Adipocyte (in vitro differentiated cells): Measurements from ENCODE around the gene TOB2.
A peak's percentile ranks its signal among the peaks of the same experiment; 100 is the strongest.

Source experiments
- DNase-seq: peaks from one replicate; pipeline ENCODE4 v3.0.0-alpha.2; 2015; ENCODE audit warnings: low read depth
- H3K27me3 ChIP-seq: replicated peaks from 2 replicates; pipeline ENCODE4 v1.7.0; 2013; ENCODE audit warnings: mild to moderate bottlenecking, low read length, moderate library complexity; ENCODE audit not compliant: control insufficient read depth, insufficient read depth
- H3K36me3 ChIP-seq: 2 replicates; pipeline ENCODE4 v1.7.0; 2013; ENCODE audit warnings: low read length, mild to moderate bottlenecking, moderate library complexity; ENCODE audit not compliant: control insufficient read depth, insufficient read depth, severe bottlenecking
- H3K4me1 ChIP-seq: 2 replicates; pipeline ENCODE4 v1.7.0; 2013; ENCODE audit warnings: mild to moderate bottlenecking, low read length, moderate library complexity; ENCODE audit not compliant: control insufficient read depth, insufficient read depth
- H3K4me3 ChIP-seq: 2 replicates; pipeline ENCODE4 v1.7.0; 2013; ENCODE audit warnings: mild to moderate bottlenecking, low read length, moderate library complexity
- H3K9ac ChIP-seq: 2 replicates; pipeline ENCODE4 v1.7.0; 2013; ENCODE audit warnings: mild to moderate bottlenecking, low read length, moderate library complexity
- H3K9me3 ChIP-seq: 2 replicates; pipeline ENCODE4 v1.7.0; 2013; ENCODE audit warnings: mild to moderate bottlenecking, low read length, moderate library complexity; ENCODE audit not compliant: control insufficient read depth

TOB2 gene, protein sequence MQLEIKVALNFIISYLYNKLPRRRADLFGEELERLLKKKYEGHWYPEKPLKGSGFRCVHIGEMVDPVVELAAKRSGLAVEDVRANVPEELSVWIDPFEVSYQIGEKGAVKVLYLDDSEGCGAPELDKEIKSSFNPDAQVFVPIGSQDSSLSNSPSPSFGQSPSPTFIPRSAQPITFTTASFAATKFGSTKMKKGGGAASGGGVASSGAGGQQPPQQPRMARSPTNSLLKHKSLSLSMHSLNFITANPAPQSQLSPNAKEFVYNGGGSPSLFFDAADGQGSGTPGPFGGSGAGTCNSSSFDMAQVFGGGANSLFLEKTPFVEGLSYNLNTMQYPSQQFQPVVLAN

DNA sequence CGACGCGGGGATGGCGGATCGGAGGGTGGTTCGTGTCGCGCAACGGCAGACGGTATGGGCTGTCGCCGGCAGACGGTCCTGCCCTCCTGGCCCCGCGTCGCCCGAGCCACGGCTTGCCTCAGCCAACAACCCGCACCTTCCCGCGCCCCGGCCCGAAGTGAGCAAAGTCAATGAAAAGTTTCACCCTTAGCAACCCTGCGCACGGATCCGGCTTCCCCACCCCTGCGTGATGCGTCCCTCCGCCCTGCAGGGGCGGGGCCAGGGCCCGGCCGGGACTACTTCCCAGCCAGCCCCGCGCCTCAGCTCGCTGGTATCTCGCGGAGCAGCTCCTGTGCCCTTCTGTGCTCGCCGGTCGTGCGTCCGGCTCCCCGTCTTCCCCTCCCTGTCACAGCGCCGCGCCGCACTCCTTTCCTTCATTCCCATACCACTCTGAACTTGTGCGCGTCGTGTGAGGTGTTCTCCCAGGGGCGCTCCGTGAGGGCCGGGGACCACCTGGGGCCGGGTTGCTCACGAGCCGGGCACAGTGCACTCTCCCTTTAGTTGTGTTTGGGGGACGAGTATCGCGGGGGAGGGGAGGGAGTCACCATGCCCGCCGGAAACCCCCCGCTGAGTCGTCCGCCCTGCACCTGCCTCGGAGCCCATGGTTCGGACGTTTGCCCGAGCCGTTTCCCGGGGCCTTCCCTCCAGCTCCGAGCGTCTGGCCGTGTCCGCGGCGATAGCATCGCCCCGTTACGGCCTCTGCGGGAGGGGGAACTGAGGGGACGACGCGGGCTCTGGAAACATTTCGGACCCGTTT is at the start of gene TOB2:
TOB2 (minus strand) TSS at position 163 of the 796 bp plus-strand sequence. CDS start 9,456 bp downstream, outside the sequence.
- H3K9ac ChIP-seq: peak within 1 kb of the TSS; percentile 100
- H3K4me3 ChIP-seq: peak within 1 kb of the TSS; percentile 99
- peaks cover 28% of the 10 kb centered on the region for H3K4me1 ChIP-seq
- DNase-seq: peak; percentile 98
- H3K27me3 ChIP-seq: no peaks in the 10 kb centered on the region
- H3K36me3 ChIP-seq: peaks cover 17% of the 10 kb centered on the region
- no peaks in the 10 kb centered on the region for H3K9me3 ChIP-seq

GRCh38 chr22:41491374-41492100 is 44.9 kb upstream of the TOB2 start:
- Histone ChIP-seq H3K4me3 (no peak overlapping the region), H3K9ac (peak overlapping the region; percentile 25), H3K36me3 (peaks cover 9% of the 10 kb centered on the region), H3K9me3 (no peaks in the 10 kb centered on the region), H3K27me3 (no peaks in the 10 kb centered on the region), H3K4me1 (peaks cover 26% of the 10 kb centered on the region)
- no peak for DNase-seq

- peaks cover 26% of the 10 kb centered on the region for H3K4me1 ChIP-seq
- no peak for DNase-seq
- no peak overlapping the region for H3K4me3 ChIP-seq
- H3K9me3 ChIP-seq: no peaks in the 10 kb centered on the region
- no peaks in the 10 kb centered on the region for H3K27me3 ChIP-seq
- H3K36me3 ChIP-seq: no peaks in the 10 kb centered on the region
- no peak overlapping the region for H3K9ac ChIP-seq
Measured at GRCh38 chr22:41488596-41489385, 42.2 kb upstream of the TOB2 start.

DNA sequence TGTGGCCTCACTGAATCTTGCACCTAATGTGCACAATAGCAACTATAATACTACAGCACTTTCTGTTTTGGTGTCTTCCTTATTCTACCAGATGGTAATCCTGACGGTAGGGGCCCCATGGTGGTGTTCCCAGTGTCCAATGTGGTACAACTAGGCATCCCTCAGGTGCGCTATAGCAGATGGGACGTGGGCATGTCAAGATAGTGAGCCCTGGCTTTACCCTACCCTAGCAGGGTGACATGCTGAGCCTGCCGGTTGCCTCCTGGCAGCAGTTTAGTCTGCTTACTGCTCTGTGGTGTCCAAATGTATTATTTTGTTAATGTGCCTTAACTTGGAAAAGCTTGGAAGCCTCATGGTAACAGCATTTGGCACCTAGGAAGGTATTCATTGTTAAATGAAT is 41.5 kb upstream of the TOB2 start:
- Histone ChIP-seq H3K27me3 (no peaks in the 10 kb centered on the region), H3K9ac (no peak overlapping the region), H3K36me3 (no peaks in the 10 kb centered on the region), H3K9me3 (no peaks in the 10 kb centered on the region), H3K4me3 (no peak overlapping the region), H3K4me1 (peaks cover 30% of the 10 kb centered on the region)
- DNase-seq: no peak

GRCh38 chr22:41487037-41487935 is 40.7 kb upstream of the TOB2 start:
- no peaks in the 10 kb centered on the region for H3K27me3 ChIP-seq
- H3K9me3 ChIP-seq: no peaks in the 10 kb centered on the region
- no peak overlapping the region for H3K9ac ChIP-seq
- DNase-seq: no peak
- peaks cover 38% of the 10 kb centered on the region for H3K4me1 ChIP-seq
- no peak overlapping the region for H3K4me3 ChIP-seq
- H3K36me3 ChIP-seq: no peaks in the 10 kb centered on the region

DNA sequence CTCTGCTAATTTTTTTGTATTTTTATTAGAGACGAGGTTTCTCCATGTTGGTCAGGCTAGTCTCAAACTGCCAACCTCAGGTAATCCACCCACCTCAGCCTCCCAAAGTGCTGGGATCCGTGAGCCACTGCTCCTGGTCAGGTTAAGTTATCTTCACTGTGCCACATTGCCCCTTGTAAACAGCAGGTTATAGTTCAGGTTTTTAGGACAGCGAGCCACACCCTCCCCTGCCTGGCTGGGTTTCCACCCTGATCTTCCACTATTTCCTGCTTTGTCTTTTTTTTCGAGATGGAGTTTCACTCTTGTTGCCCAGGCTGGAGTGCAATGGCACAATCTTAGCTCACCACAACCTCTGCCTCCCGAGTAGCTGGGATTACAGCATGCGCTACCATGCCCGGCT is 38.4 kb upstream of the TOB2 start:
- no peaks in the 10 kb centered on the region for H3K27me3 ChIP-seq
- H3K4me3 ChIP-seq: no peak overlapping the region
- peaks cover 46% of the 10 kb centered on the region for H3K4me1 ChIP-seq
- no peak overlapping the region for H3K9ac ChIP-seq
- no peaks in the 10 kb centered on the region for H3K36me3 ChIP-seq
- DNase-seq: no peak
- H3K9me3 ChIP-seq: no peaks in the 10 kb centered on the region

DNA sequence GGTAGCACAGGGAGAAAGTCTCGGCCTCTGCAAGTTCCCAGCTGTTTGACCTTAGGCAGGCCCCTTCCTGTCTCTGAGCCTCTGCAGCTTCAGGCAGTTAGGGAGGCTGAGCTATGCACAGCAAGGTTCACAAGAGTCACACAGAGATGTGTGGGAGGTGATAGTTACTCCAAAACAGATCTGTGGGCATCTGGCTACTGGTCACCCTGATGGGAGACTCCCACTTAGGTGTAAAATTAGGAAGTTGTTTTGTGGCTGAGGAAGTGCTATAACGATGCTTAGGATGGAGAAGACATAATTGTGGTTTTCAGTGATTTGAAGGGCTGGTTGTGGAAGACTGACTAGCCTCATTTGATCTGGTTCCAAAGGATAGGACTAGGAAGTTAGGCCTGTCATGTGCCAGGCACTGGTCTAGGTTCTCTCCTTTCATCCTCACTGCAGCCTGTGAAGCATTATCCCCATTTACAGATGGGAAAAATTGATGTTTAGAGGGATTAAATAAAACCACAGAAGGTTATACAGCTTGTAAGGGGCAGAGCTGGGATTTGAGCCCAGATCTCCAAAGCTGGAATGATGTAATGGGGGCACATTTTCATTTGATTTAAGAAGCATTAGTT is 35.8 kb upstream of the TOB2 start:
- Histone ChIP-seq H3K27me3 (no peaks in the 10 kb centered on the region), H3K4me1 (peaks cover 60% of the 10 kb centered on the region), H3K9ac (peak overlapping the region; percentile 14), H3K4me3 (no peak overlapping the region), H3K9me3 (no peaks in the 10 kb centered on the region), H3K36me3 (no peaks in the 10 kb centered on the region)
- peak; percentile 42 for DNase-seq

DNA sequence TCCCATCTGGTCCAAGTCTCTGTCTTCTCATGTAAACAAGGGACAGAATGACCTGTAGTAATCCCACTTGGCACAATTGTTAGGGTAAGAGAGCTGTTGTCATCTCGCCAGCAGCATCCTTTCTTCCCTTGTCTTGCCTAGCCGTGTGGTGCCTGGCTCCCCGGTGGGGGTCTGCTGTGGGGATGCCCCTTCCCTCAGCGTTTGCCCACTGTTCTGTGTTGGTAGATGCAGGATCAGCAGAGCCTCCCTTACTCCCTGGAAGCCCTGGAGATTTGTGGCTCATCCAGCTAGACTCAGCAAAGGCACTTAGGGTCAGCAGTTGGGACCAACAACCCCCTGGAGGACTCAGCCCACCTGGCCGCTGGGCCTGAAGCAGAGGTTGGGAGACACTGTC is 35.3 kb upstream of the TOB2 start:
- Histone ChIP-seq H3K9me3 (no peaks in the 10 kb centered on the region), H3K4me3 (no peak overlapping the region), H3K9ac (no peak overlapping the region), H3K4me1 (peaks cover 55% of the 10 kb centered on the region), H3K36me3 (no peaks in the 10 kb centered on the region), H3K27me3 (no peaks in the 10 kb centered on the region)
- no peak for DNase-seq

DNA sequence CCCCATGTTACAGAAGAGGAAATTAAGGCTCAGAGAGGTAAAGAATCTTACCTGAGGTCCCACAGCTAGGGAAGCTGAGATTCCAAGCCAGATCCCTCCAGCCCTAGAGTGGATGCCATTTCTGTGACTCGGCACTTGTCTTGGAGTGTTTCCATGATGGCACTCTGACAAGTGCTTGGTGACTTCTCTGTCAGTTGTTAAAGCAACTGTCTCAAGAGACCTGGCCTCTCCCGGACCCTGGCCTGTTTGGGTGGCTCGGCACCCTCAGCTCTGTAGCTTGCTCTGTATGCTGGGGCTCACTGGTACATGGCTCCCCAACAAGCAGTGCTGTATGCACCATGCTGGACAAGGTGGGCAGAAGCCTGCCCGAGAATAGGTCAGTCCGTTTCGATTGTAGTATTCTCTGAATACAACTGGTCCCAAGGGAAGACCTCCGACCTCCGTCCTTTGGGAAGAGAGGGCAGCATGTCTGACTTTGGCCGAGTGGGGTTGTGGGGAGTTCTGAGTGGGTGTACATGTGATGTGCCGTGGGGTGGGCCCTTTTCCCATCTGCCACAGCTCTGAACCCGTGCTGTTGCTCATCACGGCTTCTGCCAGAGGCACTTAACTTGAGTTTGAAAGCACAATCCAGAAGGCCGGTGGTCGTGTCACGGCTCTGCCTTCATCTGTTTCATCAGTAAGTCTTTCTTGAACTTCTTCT is 34.7 kb upstream of the TOB2 start:
- Histone ChIP-seq H3K9ac (no peak overlapping the region), H3K9me3 (no peaks in the 10 kb centered on the region), H3K27me3 (no peaks in the 10 kb centered on the region), H3K4me1 (peaks cover 55% of the 10 kb centered on the region), H3K36me3 (no peaks in the 10 kb centered on the region), H3K4me3 (no peak overlapping the region)
- no peak for DNase-seq
